WTC11 (cell line): ENCODE measurements around the gene SAC3D1.

Experiments
- CTCF ChIP-seq: fragments of 200-600 bp; IDR thresholded peaks from 2 replicates; pipeline ENCODE4 v1.8.0; 2022; ENCODE audit warnings: antibody characterized with exemption
- SP1 ChIP-seq: sonication (generic); formaldehyde crosslinking; conservative IDR thresholded peaks from 2 replicates; pipeline ENCODE4 v1.8.1; 2022; ENCODE audit warnings: missing genetic modification reagents

DNA sequence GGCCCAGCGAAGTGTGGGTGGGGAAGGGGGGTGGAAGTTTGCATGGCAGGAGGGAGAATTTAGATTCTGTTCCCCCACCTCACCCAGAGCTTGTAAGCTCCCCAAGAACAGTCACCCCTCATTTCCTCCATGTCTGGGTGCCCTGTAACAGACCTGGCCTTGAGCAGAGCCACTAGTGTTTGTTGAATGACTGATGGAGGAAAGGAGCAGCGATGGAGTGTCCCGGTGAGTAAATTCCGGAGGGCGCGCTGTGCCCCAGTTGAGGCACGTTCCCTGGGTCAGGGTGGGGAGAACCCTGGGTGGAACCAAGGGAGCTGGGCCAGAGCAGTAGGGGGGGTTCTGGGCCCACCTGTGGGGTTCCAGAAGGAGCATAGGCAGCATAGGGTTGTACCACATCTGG is 16.5 kb downstream of the SAC3D1 start:
- TF ChIP-seq CTCF (no peak), SP1 (CRISPR knock-in tag) (no peak)
